ENCODE measurements around the gene SFMBT2. TPM values are rescaled to one million over a fixed set of nuclear protein-coding genes. Genes with fewer than 3 reads are reported as not detected.
"Not testable (repeated sequence)": the region's sequence is repeated elsewhere in the genome, so short reads cannot be mapped to it uniquely, and the experiment has no call there.

The SFMBT2 gene
- total RNA-seq, 2 donors from 2014 or later = 25.6 to 32.1 TPM

DNA sequence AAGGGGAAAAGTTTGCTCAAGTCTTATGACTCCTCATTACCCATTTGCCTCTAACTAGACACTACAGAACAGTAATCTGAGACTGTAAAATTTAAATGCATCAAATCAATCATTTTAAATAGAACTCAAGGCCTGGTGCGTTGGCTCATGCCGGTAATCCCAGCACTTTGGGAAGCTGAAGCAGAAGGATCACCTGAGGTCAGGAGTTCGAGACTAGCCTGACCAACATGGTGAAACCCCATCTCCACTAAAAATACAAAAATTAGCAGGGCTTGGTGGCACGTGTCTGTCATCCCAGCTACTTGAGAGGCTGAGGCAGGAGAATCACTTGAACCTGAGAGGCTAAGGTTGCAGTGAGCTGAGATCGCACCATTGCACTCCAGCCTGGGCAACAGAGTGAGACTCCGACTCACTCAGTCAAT lies 20.1 kb downstream of the SFMBT2 start:
- DNase-seq (ENCODE audit: low spot score in 2 of 2); H3K9me3 Mint-ChIP-seq; ATAC-seq: not testable (repeated sequence)
- Mint-ChIP-seq H3K27ac (peak overlapping the region in 1 of 2 donors; percentile 33), H3K36me3 (peaks cover 0 to 11% of the 10 kb centered on the region in 2 donors)

- Mint-ChIP-seq H3K27ac (peak overlapping the region in 1 of 2 donors; percentile 71), H3K9me3 (no peaks in the 10 kb centered on the region), H3K36me3 (peaks cover 0 to 12% of the 10 kb centered on the region in 2 donors)
- no peak for DNase-seq (ENCODE audit: low spot score in 2 of 2)
- ATAC-seq = peak; percentile 41 to 47
Observed at GRCh38 chr10:7389844-7390243, 21.0 kb downstream of the SFMBT2 start.

DNA sequence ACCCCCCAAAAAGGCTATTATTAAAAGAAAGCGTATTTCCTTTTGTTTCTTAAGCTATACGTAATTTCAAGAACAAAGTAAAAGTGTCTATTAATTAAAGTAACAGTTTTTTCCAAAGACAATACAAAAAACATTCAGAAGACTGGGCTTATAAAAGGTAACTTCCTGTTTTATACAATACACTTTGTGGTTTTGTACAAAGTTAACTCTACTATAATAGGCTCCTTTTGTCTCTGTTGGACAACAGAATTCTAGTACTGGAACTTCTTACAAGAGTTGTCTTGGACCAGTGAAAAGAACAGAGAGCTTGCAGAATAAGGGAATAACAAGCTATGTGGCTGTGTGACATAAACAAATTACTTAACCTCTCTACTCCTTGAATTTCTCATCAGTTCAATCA lies 21.5 kb downstream of the SFMBT2 start:
- no peaks in the 10 kb centered on the region for H3K9me3 Mint-ChIP-seq
- peaks cover 0 to 13% of the 10 kb centered on the region in 2 donors for H3K36me3 Mint-ChIP-seq
- peak overlapping the region in 1 of 2 donors; percentile 71 for H3K27ac Mint-ChIP-seq
- ATAC-seq = peak in 1 of 2 donors; percentile 30
- no peak for DNase-seq (ENCODE audit: low spot score in 2 of 2)

- peak in 1 of 2 donors; percentile 22 for DNase-seq (ENCODE audit: low spot score in 2 of 2)
- Mint-ChIP-seq H3K9me3 (no peaks in the 10 kb centered on the region), H3K27ac (peak overlapping the region; percentile 71 to 91), H3K36me3 (peaks cover 0 to 13% of the 10 kb centered on the region in 2 donors)
- peak; percentile 72 to 85 for ATAC-seq
Observed at GRCh38 chr10:7388602-7389001, 22.2 kb downstream of the SFMBT2 start.

GRCh38 chr10:7388149-7388548 lies 22.7 kb downstream of the SFMBT2 start:
- peaks cover 0 to 13% of the 10 kb centered on the region in 2 donors for H3K36me3 Mint-ChIP-seq
- not testable (repeated sequence) for ATAC-seq; H3K9me3 Mint-ChIP-seq; DNase-seq (ENCODE audit: low spot score in 2 of 2)
- peak overlapping the region in 1 of 2 donors; percentile 71 for H3K27ac Mint-ChIP-seq

GRCh38 chr10:7385114-7385513 lies 25.7 kb downstream of the SFMBT2 start:
- no peaks in the 10 kb centered on the region for H3K9me3 Mint-ChIP-seq
- H3K27ac Mint-ChIP-seq = peak overlapping the region in 1 of 2 donors; percentile 66

DNA sequence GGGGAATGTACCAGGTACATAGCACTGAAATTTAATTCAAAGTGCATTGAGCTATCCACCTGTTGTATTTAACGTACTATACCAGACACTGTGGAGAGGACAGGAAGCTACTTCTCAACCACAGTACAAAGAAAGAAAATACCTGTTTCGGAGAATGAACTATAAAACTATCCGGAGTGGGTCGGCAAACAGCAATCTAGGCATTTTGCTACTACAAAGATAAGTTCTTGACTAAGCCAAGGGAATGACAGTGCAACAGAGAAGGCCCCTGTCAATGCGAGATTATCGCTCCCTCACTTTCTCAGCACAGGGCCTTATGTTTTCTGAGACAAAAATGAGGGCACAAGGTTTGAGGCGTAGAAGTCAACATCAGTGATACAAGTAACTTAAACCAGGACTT lies 27.4 kb downstream of the SFMBT2 start:
- Mint-ChIP-seq H3K36me3 (peaks cover 19 to 37% of the 10 kb centered on the region in 2 donors), H3K27ac (no peak overlapping the region), H3K9me3 (no peaks in the 10 kb centered on the region)
- DNase-seq (ENCODE audit: low spot score in 2 of 2) = no peak
- peak; percentile 36 to 77 for ATAC-seq

More at GRCh38 chr10:7385114-7385513, 25.7 kb downstream of the SFMBT2 start:
- no peak for ATAC-seq
- no peak for DNase-seq (ENCODE audit: low spot score in 2 of 2)
- H3K36me3 Mint-ChIP-seq = peaks cover 8 to 25% of the 10 kb centered on the region in 2 donors

DNA sequence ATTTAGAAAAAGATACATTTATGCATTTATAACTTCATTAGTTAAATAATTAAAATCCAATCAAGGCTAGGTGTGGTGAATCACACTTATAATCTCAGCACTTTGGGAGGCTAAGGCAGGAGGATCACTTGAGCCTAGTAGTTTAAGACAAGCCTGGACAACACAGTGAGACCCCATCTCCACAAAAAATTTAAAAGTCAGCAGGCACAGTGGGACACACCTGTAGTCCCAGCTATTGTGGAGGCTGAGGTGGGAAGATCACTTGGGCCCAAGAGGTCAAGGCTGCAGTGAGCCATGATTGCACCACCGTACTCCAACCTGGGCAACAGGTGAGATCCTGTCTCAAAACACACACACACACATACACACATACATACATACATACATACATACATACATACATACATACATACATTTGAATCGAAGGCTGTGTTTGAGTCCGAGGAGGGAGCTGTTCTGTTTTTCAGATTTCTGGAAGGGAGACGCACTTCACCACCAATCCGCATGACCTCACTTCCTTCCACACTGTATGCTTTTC lies 30.1 kb downstream of the SFMBT2 start:
- Mint-ChIP-seq H3K9me3 (no peaks in the 10 kb centered on the region), H3K36me3 (peaks cover 19 to 35% of the 10 kb centered on the region in 2 donors), H3K27ac (no peak overlapping the region)
- no peak for DNase-seq (ENCODE audit: low spot score in 2 of 2)
- no peak for ATAC-seq

- Mint-ChIP-seq H3K9me3 (no peaks in the 10 kb centered on the region), H3K36me3 (peaks cover 22 to 30% of the 10 kb centered on the region in 2 donors), H3K27ac (no peak overlapping the region)
- no peak for DNase-seq (ENCODE audit: low spot score in 2 of 2)
- ATAC-seq = no peak
Observed at GRCh38 chr10:7378602-7379403, 32.0 kb downstream of the SFMBT2 start.

- H3K9me3 Mint-ChIP-seq = no peaks in the 10 kb centered on the region
- no peak overlapping the region for H3K27ac Mint-ChIP-seq
- no peak for DNase-seq (ENCODE audit: low spot score in 2 of 2)
- no peak for ATAC-seq
- H3K36me3 Mint-ChIP-seq = peaks cover 32 to 41% of the 10 kb centered on the region in 2 donors
Observed at GRCh38 chr10:7377614-7378248, 33.1 kb downstream of the SFMBT2 start.

- Mint-ChIP-seq H3K36me3 (peaks cover 39 to 40% of the 10 kb centered on the region in 2 donors), H3K27ac (no peak overlapping the region), H3K9me3 (no peaks in the 10 kb centered on the region)
- ATAC-seq (no peak), DNase-seq (ENCODE audit: low spot score in 2 of 2) (no peak)
Observed at GRCh38 chr10:7374795-7375194, 36.0 kb downstream of the SFMBT2 start.

- ATAC-seq = no peak
- Mint-ChIP-seq H3K27ac (no peak overlapping the region), H3K36me3 (peaks cover 30 to 37% of the 10 kb centered on the region in 2 donors), H3K9me3 (no peaks in the 10 kb centered on the region)
- DNase-seq (ENCODE audit: low spot score in 2 of 2) = no peak
Observed at GRCh38 chr10:7373039-7373438, 37.8 kb downstream of the SFMBT2 start.

DNA sequence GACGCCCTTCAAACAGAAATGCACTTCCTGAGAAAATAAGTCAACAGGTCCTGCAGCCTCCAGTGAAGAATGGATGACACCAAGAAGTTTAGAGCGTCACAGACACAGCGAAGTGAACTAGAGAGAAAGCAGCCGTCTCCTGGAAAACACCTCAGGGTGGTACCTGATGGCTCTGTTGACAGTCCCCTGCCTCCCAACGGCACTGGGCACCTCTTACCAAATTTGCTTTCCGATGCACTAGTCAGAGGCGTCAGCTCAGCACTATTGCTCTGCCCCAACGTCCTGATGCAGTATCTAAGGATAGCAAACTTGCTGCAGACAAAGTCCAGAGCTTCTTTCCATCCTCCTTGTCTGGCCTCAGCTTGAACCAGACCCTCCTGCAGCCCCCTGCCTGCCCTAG lies 38.3 kb downstream of the SFMBT2 start:
- no peak for ATAC-seq
- Mint-ChIP-seq H3K36me3 (peaks cover 32 to 37% of the 10 kb centered on the region in 2 donors), H3K27ac (no peak overlapping the region), H3K9me3 (no peaks in the 10 kb centered on the region)
- no peak for DNase-seq (ENCODE audit: low spot score in 2 of 2)

- DNase-seq (ENCODE audit: low spot score in 2 of 2) (no peak), ATAC-seq (no peak)
- peak overlapping the region; percentile 24 to 60 for H3K27ac Mint-ChIP-seq
- no peaks in the 10 kb centered on the region for H3K9me3 Mint-ChIP-seq
- peaks cover 36 to 47% of the 10 kb centered on the region in 2 donors for H3K36me3 Mint-ChIP-seq
Observed at GRCh38 chr10:7370511-7370910, 40.3 kb downstream of the SFMBT2 start.

DNA sequence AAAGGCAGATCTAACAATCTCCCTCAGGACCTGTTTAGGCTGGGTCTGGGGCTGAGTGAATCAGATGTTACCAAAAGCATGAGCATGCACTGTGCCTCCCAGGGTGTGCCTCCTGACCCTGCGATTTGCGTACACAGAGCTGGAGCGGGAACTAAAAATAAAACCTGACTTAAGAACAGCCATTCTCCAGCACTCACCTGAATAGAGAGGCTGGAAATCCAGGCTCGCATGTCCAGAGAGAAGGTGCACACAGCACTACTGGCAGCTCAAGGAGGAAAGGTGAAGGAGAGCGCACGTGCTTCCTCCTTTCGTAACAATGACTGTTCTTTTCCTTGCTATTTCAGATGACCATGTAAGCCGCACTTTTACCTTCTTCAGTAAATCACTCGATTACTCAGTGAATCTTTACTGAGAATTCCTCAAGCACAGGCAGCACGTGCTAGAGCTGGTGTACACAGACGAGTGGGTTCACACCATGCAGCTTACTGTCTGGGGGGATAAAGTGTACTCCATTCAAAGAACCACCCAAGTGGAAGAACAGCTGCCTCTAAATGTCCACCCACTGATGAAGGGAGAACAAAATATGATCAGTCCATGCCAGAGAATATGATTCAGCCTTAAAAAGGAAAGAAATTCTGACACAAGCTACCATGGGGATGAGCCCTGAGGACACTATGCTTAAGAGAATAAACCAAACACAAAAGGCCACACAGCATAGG lies 45.6 kb downstream of the SFMBT2 start:
- Mint-ChIP-seq H3K27ac (peak overlapping the region in 1 of 2 donors; percentile 24), H3K36me3 (peaks cover 47 to 79% of the 10 kb centered on the region in 2 donors), H3K9me3 (no peaks in the 10 kb centered on the region)
- ATAC-seq (no peak), DNase-seq (ENCODE audit: low spot score in 2 of 2) (no peak)

DNA sequence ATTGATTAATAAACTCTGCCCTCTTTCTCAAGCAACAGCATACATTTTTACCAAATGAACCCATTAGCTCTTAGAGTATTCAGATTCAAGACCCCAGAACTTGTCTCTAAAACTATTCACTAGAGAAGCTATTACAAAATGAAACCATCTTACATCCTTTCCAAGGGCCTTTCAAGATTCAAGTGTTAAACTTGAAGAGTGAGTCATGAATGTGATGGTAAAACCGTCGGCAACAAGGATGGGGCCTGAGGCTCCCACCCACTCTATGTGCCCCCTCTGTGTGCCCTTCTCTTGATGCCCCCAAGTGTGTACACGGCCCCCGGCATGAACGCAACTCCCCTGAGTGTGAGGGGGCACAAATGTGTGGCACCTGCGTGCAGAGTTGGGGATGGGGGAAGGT lies 46.4 kb downstream of the SFMBT2 start:
- DNase-seq (ENCODE audit: low spot score in 2 of 2) = no peak
- Mint-ChIP-seq H3K36me3 (peaks cover 49 to 80% of the 10 kb centered on the region in 2 donors), H3K9me3 (no peaks in the 10 kb centered on the region), H3K27ac (peak overlapping the region in 1 of 2 donors; percentile 24)
- peak; percentile 48 to 56 for ATAC-seq

All from activated naive CD4-positive, alpha-beta T cell treated with anti-CD3 and anti-CD28 coated beads, Interleukin-2, amount 50 U/mL, for 72 hours (primary cell).